B cell (primary cell): ENCODE measurements around the gene ATP11A. TPM values are rescaled to one million over a fixed set of nuclear protein-coding genes. Genes with fewer than 3 reads are reported as not detected.

ENCODE experiments used
- ATAC-seq: fragments of 200-7000 bp; cut with Tn5 transposase; one replicate; pipeline ENCODE4 v1.10.0; 2021; ENCODE audit warnings: low read depth, mild to moderate bottlenecking, moderate number of reproducible peaks, moderate library complexity
- CTCF ChIA-PET: fragments of 350-600 bp; sonication (Branson Sonifier 250); formaldehyde crosslinking; loops from one replicate; lab custom pipeline; 2021; ENCODE audit warnings: antibody characterized with exemption, inconsistent platforms; lab: Charles Lee
- POLR2A ChIA-PET: fragments of 350-600 bp; sonication (Branson Sonifier 250); formaldehyde crosslinking; loops from one replicate; lab custom pipeline; 2021; ENCODE audit warnings: antibody characterized with exemption; lab: Charles Lee
- DNase-seq: peaks from one replicate; pipeline ENCODE4 v3.0.0; 2013
- H2AFZ ChIP-seq: 2 replicates; pipeline ENCODE4 v1.6.1; 2012; ENCODE audit warnings: mild to moderate bottlenecking, low read depth, low read length; ENCODE audit not compliant: insufficient read depth, poor library complexity, severe bottlenecking
- H3K27ac ChIP-seq, 2 donors: 1 replicate in 1 of 2; 2 replicates in 1 of 2; pipeline ENCODE4 v1.5.1; 2012 to 2013; ENCODE audit warnings: low read length in 2 of 2, mild to moderate bottlenecking in 2 of 2, moderate library complexity in 1 of 2
- H3K27me3 ChIP-seq, 4 experiments: fragments of 200-600 bp in 1 of 4; sonication (generic) in 1 of 4; replicated peaks in 1 of 4; 1 replicate in 2 of 4; 2 replicates in 2 of 4; pipeline versions ENCODE4 v1.6.1 to v1.7.0; 2013 to 2016; ENCODE audit warnings: low read length in 3 of 4, mild to moderate bottlenecking in 2 of 4, mixed read lengths in 1 of 4, moderate library complexity in 1 of 4; ENCODE audit not compliant: insufficient read depth in 4 of 4, control insufficient read depth in 3 of 4; ENCODE audit errors: control extremely low read depth in 1 of 4
- H3K36me3 ChIP-seq, 2 experiments: replicated peaks in 1 of 2; 1 replicate in 1 of 2; 2 replicates in 1 of 2; pipeline versions ENCODE4 v1.6.1 to v1.7.1; 2013; ENCODE audit warnings: low read length in 1 of 2; ENCODE audit not compliant: insufficient read depth in 2 of 2, control insufficient read depth in 1 of 2; ENCODE audit errors: control extremely low read depth in 1 of 2, extremely low read depth in 1 of 2
- H3K4me1 ChIP-seq, 2 donors: fragments of 200-600 bp in 1 of 2; sonication (generic) in 1 of 2; 1 replicate in 1 of 2; 2 replicates in 1 of 2; pipeline versions ENCODE4 v1.5.1 to v1.6.1; 2013 to 2017; ENCODE audit warnings: low read length in 2 of 2; ENCODE audit not compliant: control insufficient read depth in 2 of 2, insufficient read depth in 2 of 2
- H3K4me2 ChIP-seq: replicated peaks from 2 replicates; pipeline ENCODE3; 2012; ENCODE audit warnings: mild to moderate bottlenecking, low read depth, low read length; ENCODE audit not compliant: poor library complexity, severe bottlenecking
- H3K4me3 ChIP-seq, 5 experiments: fragments of 200-600 bp in 1 of 5; sonication (generic) in 1 of 5; 1 replicate in 3 of 5; 2 replicates in 2 of 5; pipeline versions ENCODE4 v1.5.1 to v1.7.0; 2011 to 2016; ENCODE audit warnings: low read length in 4 of 5, mild to moderate bottlenecking in 4 of 5, low read depth in 2 of 5, control low read depth in 1 of 5, moderate library complexity in 1 of 5; ENCODE audit not compliant: insufficient read depth in 1 of 5; ENCODE audit errors: control extremely low read depth in 1 of 5, extremely low read depth in 1 of 5
- H3K79me2 ChIP-seq: fragments of 200-600 bp; sonication (generic); one replicate; pipeline ENCODE4 v1.6.0; 2016; ENCODE audit warnings: low read length; ENCODE audit not compliant: control insufficient read depth, insufficient read depth
- H3K9ac ChIP-seq: fragments of 200-600 bp; sonication (generic); 2 replicates; pipeline ENCODE4 v1.6.1; 2017; ENCODE audit warnings: mild to moderate bottlenecking, low read length, moderate library complexity
- H3K9me3 ChIP-seq, 3 donors: one replicate each; pipeline versions ENCODE4 v1.6.1 to v1.7.1; 2013; ENCODE audit warnings: low read length in 2 of 3; ENCODE audit not compliant: control insufficient read depth in 2 of 3, insufficient read depth in 1 of 3; ENCODE audit errors: control extremely low read depth in 1 of 3
- H4K20me1 ChIP-seq: 2 replicates; pipeline ENCODE4 v1.6.0; 2012; ENCODE audit warnings: mild to moderate bottlenecking, low read length; ENCODE audit not compliant: insufficient read depth, control insufficient read depth, poor library complexity, severe bottlenecking
- H3K27ac Mint-ChIP-seq: one replicate; pipeline ENCODE4 v1.8.0; 2021; ENCODE audit warnings: mixed read lengths
- H3K27me3 Mint-ChIP-seq: one replicate; pipeline ENCODE4 v1.8.0; 2021; ENCODE audit warnings: mixed read lengths
- H3K4me1 Mint-ChIP-seq: one replicate; pipeline ENCODE4 v1.8.0; 2021; ENCODE audit warnings: mixed read lengths
- H3K4me3 Mint-ChIP-seq: one replicate; pipeline ENCODE4 v1.8.0; 2021; ENCODE audit warnings: mixed read lengths
- H3K9me3 Mint-ChIP-seq: one replicate; pipeline ENCODE4 v1.8.0; 2022; ENCODE audit warnings: mixed read lengths; ENCODE audit not compliant: insufficient read depth
- CTCF ChIP-seq: fragments of 200-600 bp; IDR thresholded peaks from one replicate; pipeline ENCODE4 v1.8.0; 2022; ENCODE audit warnings: antibody characterized with exemption, mild to moderate bottlenecking
- EZH2 ChIP-seq: IDR thresholded peaks from 2 replicates; pipeline ENCODE4 v1.6.1; 2012; ENCODE audit warnings: borderline replicate concordance, low read depth, mild to moderate bottlenecking, moderate library complexity, low read length; ENCODE audit not compliant: insufficient read depth, poor library complexity, severe bottlenecking
- WGBS: methylation state at CpG from one replicate; pipeline ENCODE4 v1.1.5; 2013; ENCODE audit warnings: missing lambda C conversion rate; ENCODE audit not compliant: insufficient coverage; 5-methylcytosine and 5-hydroxymethylcytosine counted together
- intact Hi-C: fragments of 100-400 bp; cut with micrococcal nuclease; formaldehyde crosslinking; loops from one replicate; pipeline ENCODE4 v1.10.0; 2022
- polyA plus RNA-seq: library from polyadenylated mRNA; depleted of rRNA; stranded (reverse); fragments of >200 nt; gene quantifications from 2 replicates; pipeline ENCODE4 v1.2.3, GENCODE V29; 2012
- total RNA-seq, 2 donors: library from RNA; stranded (reverse); fragments of 120-200 nt in 1 of 2; gene quantifications; 1 replicate in 1 of 2; 2 replicates in 1 of 2; pipeline versions ENCODE4 v1.2.3 to v1.2.4, GENCODE V29; 2013 to 2022

Gene ATP11A
- total and polyA plus RNA-seq, 2 donors (not counting 1 experiment from before 2014, with no cell fraction given), result 36.9 to 60.3 TPM

GRCh38 chr13:112741185-112741755 lies 51.4 kb downstream of the ATP11A start:
- Mint-ChIP-seq H3K27ac (no peak overlapping the region), H3K9me3 (no peaks in the 10 kb centered on the region), H3K4me1 (peaks cover 10% of the 10 kb centered on the region), H3K4me3 (no peak overlapping the region), H3K27me3 (no peaks in the 10 kb centered on the region)
- CTCF ChIA-PET, result no interaction called here
- no peaks in the 10 kb centered on the region for H4K20me1 ChIP-seq
- H3K4me2 ChIP-seq, result no peak overlapping the region
- no peaks in the 10 kb centered on the region for H3K9me3 ChIP-seq
- no peak overlapping the region for H2AFZ ChIP-seq
- no peak overlapping the region for H3K4me3 ChIP-seq
- intact Hi-C loops, result no loop called here
- POLR2A ChIA-PET, result no interaction called here
- no peak for DNase-seq
- peaks cover 6% of the 10 kb centered on the region for H3K79me2 ChIP-seq
- ATAC-seq, result no peak
- WGBS, result 95% methylated on average over 15 of the region's 15 CpGs
- H3K9ac ChIP-seq, result no peak overlapping the region
- no peaks in the 10 kb centered on the region for H3K4me1 ChIP-seq
- TF ChIP-seq CTCF (no peak), EZH2 (no peak)
- H3K27me3 ChIP-seq, result no peaks in the 10 kb centered on the region
- no peaks in the 10 kb centered on the region for H3K36me3 ChIP-seq
- H3K27ac ChIP-seq, result no peak overlapping the region

GRCh38 chr13:112741835-112742570 lies 52.2 kb downstream of the ATP11A start:
- Mint-ChIP-seq H3K4me1 (peaks cover 10% of the 10 kb centered on the region), H3K27me3 (no peaks in the 10 kb centered on the region), H3K27ac (no peak overlapping the region), H3K9me3 (no peaks in the 10 kb centered on the region), H3K4me3 (no peak overlapping the region)
- ChIA-PET CTCF (no interaction called here), POLR2A (no interaction called here)
- Histone ChIP-seq H3K79me2 (peaks cover 6% of the 10 kb centered on the region), H2AFZ (no peak overlapping the region), H3K4me2 (no peak overlapping the region), H3K9ac (no peak overlapping the region), H3K9me3 (no peaks in the 10 kb centered on the region), H3K4me3 (no peak overlapping the region), H3K4me1 (no peaks in the 10 kb centered on the region), H3K36me3 (no peaks in the 10 kb centered on the region), H3K27ac (no peak overlapping the region), H4K20me1 (no peaks in the 10 kb centered on the region), H3K27me3 (no peaks in the 10 kb centered on the region)
- intact Hi-C loops, result no loop called here
- no peak for TF ChIP-seq CTCF
- no peak for TF ChIP-seq EZH2
- WGBS, result 83% methylated on average over 12 of the region's 18 CpGs
- DNase-seq (no peak), ATAC-seq (no peak)
